HG02885 (cell line): Measurements from ENCODE around the gene TCN2.
"Not testable (repeated sequence)": the region's sequence is repeated elsewhere in the genome, so short reads cannot be mapped to it uniquely, and the experiment has no call there.

ENCODE experiments used
- ATAC-seq: cut with Tn5 transposase; IDR thresholded peaks from one replicate; pipeline ENCODE4 v1.9.1; 2021; ENCODE audit warnings: mild to moderate bottlenecking; ENCODE audit not compliant: unreplicated experiment, poor library complexity

Gene TCN2

DNA sequence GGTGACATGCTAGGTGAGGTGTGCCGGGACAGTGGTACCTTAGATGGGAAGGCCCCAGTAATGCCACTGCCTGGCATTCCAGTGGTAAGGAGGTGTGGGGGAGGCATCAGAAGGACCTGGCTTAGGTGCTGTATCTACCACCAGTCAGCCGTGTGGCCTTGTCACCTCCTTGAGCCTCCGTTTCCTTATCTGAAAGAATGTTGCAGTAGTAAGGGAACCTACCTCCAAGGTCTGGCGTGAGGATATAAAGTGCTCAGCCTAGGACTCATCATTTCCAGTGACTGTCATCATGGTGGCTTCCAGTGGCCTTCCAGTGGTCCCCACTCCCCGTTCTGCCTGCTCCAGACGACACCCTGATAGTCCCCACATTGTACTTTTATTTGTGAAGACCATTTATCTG is 67.5 kb downstream of the TCN2 start:
- ATAC-seq, result no peak

GRCh38 chr22:30675436-30675835 is 68.5 kb downstream of the TCN2 start:
- ATAC-seq, result no peak

GRCh38 chr22:30676565-30676964 is 69.6 kb downstream of the TCN2 start:
- not testable (repeated sequence) for ATAC-seq
